ENCODE measurements around the gene SETD4.
"Not testable (repeated sequence)": the region's sequence is repeated elsewhere in the genome, so short reads cannot be mapped to it uniquely, and the experiment has no call there.

Gene SETD4

GRCh38 chr21:36076878-36077655 lies 16.7 kb upstream of the SETD4 start:
- no peak for DNase-seq

GRCh38 chr21:36075953-36076352 lies 15.6 kb upstream of the SETD4 start:
- no peak for DNase-seq

- no peak for DNase-seq
Observed at GRCh38 chr21:36075171-36075570, 14.8 kb upstream of the SETD4 start.

- not testable (repeated sequence) for DNase-seq
Observed at GRCh38 chr21:36073911-36074310, 13.6 kb upstream of the SETD4 start.

GRCh38 chr21:36073181-36073580 lies 12.9 kb upstream of the SETD4 start:
- no peak for DNase-seq

- DNase-seq = no peak
Observed at GRCh38 chr21:36072453-36073162, 12.3 kb upstream of the SETD4 start.

- no peak for DNase-seq
Observed at GRCh38 chr21:36070999-36071398, 10.7 kb upstream of the SETD4 start.

GRCh38 chr21:36069713-36070583 lies 9.6 kb upstream of the SETD4 start, which contains the start of gene CBR1:
TSS of gene CBR1 (plus strand) at chr21:36070024. CDS start at chr21:36070116, 92 bp downstream.
- DNase-seq = peak; percentile 67

GRCh38 chr21:36068748-36069398 lies 8.5 kb upstream of the SETD4 start:
- DNase-seq = no peak

GRCh38 chr21:36065497-36066036 lies 5.2 kb upstream of the SETD4 start:
- no peak for DNase-seq

- no peak for DNase-seq
Observed at GRCh38 chr21:36064085-36064460, 3.7 kb upstream of the SETD4 start.

- DNase-seq = no peak
Observed at GRCh38 chr21:36063375-36064084, 3.2 kb upstream of the SETD4 start.

- no peak for DNase-seq
Observed at GRCh38 chr21:36061445-36061844, 1.1 kb upstream of the SETD4 start.

GRCh38 chr21:36059823-36060158 lies 535 bp downstream of the SETD4 start:
- no peak for DNase-seq

GRCh38 chr21:36055551-36055950 lies 4.8 kb downstream of the SETD4 start:
- no peak for DNase-seq

- no peak for DNase-seq
Observed at GRCh38 chr21:36053715-36054062, 6.6 kb downstream of the SETD4 start.

- no peak for DNase-seq
Observed at GRCh38 chr21:36052860-36053714, 7.2 kb downstream of the SETD4 start.

- no peak for DNase-seq
Observed at GRCh38 chr21:36048357-36048756, 12.0 kb downstream of the SETD4 start.

GRCh38 chr21:36047139-36047538 lies 13.2 kb downstream of the SETD4 start:
- DNase-seq = no peak

GRCh38 chr21:36045993-36046392 lies 14.3 kb downstream of the SETD4 start:
- DNase-seq = no peak

GRCh38 chr21:36044056-36044455 lies 16.3 kb downstream of the SETD4 start:
- DNase-seq = no peak

Measured in NCI-H510A treated with DMSO at 0.1 percent for 48 hours (cell line).